H1 (cell line): ENCODE results near the gene NET1. TPM values are rescaled to one million over a fixed set of nuclear protein-coding genes. Genes with fewer than 3 reads are reported as not detected.

Source experiments
- BACH1 ChIP-seq: IDR thresholded peaks from 2 replicates; pipeline ENCODE4 v1.6.1; 2012; ENCODE audit warnings: low read length, improper control_type of control experiment
- BCL11A ChIP-seq, 2 experiments: IDR thresholded peaks; one replicate each; pipeline ENCODE4 v1.6.1; 2011; ENCODE audit warnings: low read depth in 2 of 2, low read length in 2 of 2, mild to moderate bottlenecking in 2 of 2
- MAFK ChIP-seq: IDR thresholded peaks from 2 replicates; pipeline ENCODE4 v1.6.1; 2012; ENCODE audit warnings: low read depth, mild to moderate bottlenecking, improper control_type of control experiment, low read length
- SUZ12 ChIP-seq: fragments of 200-600 bp; sonication (generic); IDR thresholded peaks from 2 replicates; pipeline ENCODE4 v1.6.1; 2012; ENCODE audit warnings: mild to moderate bottlenecking, inconsistent platforms, low read length, moderate library complexity, mixed read lengths
- TCF12 ChIP-seq: IDR thresholded peaks from 2 replicates; pipeline ENCODE4 v1.6.1; 2011; ENCODE audit warnings: low read depth, mild to moderate bottlenecking, low read length
- polyA plus RNA-seq, 7 experiments: library from polyadenylated mRNA; depleted of rRNA in 3 of 7; stranded (reverse) in 5 of 7; unstranded in 2 of 7; fragments of >200 nt in 5 of 7; fragments of 200-250 nt in 2 of 7; gene quantifications; 1 replicate in 5 of 7; 2 replicates in 1 of 7; 4 replicates in 1 of 7; pipeline versions ENCODE4 v1.2.1 to v1.2.3, GENCODE V29; 2011 to 2013; ENCODE audit warnings: missing spikeins in 2 of 7, mixed read lengths in 2 of 7
- total RNA-seq: library from RNA; stranded (reverse); fragmentation: NEBNext Ultra II Directional; extraction: Animal tissue kit (Norgen Biotek cat#: 25700); gene quantifications from 2 replicates; pipeline ENCODE4 v1.2.1, GENCODE V29; 2021
- TF ChIP-seq, protein P1 (sequence below): fragments of 300-600 bp; sonication (generic); IDR thresholded peaks from 2 replicates; pipeline ENCODE4 v1.7.1; 2012; ENCODE audit warnings: low read length, moderate library complexity, mild to moderate bottlenecking, inconsistent platforms; ENCODE audit not compliant: insufficient replicate concordance
- TF ChIP-seq, protein P2 (sequence below), 3 experiments: IDR thresholded peaks; 1 replicate in 2 of 3; 2 replicates in 1 of 3; pipeline versions ENCODE4 v1.5.1 to v1.6.1; 2011; ENCODE audit warnings: low read length in 3 of 3, mild to moderate bottlenecking in 3 of 3, inconsistent platforms in 2 of 3, low read depth in 1 of 3, moderate library complexity in 1 of 3; ENCODE audit not compliant: insufficient read depth in 1 of 3; ENCODE audit errors: control extremely low read depth in 1 of 3

NET1 gene
- total and polyA plus RNA-seq, 2 of the 8 experiments (the other 6 are each of a cell fraction or from before 2014, with no cell fraction given) = 21.5 to 117 TPM

DNA sequence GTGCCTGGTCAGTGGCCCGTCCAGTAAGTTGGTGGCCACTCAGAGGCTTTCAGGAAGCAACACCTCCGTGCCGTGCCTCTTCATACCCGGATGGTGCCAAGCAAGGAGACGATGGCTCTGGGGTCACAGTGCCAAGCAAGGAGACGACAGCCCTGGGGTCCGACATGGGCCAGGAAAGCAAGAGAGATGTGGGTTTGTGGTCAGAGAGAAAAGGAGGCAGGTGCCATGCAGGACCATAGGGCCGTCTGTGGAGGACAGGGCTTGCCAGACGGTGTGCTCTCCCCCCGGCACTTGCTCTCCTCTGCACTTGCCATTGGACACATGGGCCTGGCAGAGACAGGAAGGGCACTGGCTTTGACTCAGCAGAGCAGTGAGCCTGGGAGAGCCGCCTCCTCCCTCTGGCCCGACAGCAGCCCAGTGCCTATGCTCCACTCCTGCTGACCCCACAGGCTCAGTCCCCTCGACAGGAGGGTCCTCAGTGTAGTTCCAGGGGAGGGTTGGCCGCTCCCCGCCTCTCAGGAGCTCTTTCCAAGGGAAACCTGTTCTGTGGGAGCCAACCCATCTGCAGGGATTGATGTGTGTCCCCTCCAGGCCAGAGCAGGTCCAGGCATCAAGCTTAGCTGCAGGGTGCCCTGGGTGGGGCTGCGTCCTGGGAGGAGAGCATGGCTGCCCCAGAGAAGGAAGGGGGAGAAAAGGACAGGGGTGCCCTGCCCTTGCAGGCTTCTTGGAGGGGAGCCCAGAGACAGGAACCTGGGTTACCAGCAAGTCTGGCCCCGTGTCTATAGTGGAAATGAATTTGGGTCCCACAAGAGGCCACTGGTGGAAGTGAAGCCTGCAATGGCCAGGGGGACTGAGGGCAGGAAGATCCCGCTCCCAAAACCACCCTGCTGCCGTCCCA, 94.6 kb downstream of the NET1 start (continued):
- TF ChIP-seq, protein P1, sequence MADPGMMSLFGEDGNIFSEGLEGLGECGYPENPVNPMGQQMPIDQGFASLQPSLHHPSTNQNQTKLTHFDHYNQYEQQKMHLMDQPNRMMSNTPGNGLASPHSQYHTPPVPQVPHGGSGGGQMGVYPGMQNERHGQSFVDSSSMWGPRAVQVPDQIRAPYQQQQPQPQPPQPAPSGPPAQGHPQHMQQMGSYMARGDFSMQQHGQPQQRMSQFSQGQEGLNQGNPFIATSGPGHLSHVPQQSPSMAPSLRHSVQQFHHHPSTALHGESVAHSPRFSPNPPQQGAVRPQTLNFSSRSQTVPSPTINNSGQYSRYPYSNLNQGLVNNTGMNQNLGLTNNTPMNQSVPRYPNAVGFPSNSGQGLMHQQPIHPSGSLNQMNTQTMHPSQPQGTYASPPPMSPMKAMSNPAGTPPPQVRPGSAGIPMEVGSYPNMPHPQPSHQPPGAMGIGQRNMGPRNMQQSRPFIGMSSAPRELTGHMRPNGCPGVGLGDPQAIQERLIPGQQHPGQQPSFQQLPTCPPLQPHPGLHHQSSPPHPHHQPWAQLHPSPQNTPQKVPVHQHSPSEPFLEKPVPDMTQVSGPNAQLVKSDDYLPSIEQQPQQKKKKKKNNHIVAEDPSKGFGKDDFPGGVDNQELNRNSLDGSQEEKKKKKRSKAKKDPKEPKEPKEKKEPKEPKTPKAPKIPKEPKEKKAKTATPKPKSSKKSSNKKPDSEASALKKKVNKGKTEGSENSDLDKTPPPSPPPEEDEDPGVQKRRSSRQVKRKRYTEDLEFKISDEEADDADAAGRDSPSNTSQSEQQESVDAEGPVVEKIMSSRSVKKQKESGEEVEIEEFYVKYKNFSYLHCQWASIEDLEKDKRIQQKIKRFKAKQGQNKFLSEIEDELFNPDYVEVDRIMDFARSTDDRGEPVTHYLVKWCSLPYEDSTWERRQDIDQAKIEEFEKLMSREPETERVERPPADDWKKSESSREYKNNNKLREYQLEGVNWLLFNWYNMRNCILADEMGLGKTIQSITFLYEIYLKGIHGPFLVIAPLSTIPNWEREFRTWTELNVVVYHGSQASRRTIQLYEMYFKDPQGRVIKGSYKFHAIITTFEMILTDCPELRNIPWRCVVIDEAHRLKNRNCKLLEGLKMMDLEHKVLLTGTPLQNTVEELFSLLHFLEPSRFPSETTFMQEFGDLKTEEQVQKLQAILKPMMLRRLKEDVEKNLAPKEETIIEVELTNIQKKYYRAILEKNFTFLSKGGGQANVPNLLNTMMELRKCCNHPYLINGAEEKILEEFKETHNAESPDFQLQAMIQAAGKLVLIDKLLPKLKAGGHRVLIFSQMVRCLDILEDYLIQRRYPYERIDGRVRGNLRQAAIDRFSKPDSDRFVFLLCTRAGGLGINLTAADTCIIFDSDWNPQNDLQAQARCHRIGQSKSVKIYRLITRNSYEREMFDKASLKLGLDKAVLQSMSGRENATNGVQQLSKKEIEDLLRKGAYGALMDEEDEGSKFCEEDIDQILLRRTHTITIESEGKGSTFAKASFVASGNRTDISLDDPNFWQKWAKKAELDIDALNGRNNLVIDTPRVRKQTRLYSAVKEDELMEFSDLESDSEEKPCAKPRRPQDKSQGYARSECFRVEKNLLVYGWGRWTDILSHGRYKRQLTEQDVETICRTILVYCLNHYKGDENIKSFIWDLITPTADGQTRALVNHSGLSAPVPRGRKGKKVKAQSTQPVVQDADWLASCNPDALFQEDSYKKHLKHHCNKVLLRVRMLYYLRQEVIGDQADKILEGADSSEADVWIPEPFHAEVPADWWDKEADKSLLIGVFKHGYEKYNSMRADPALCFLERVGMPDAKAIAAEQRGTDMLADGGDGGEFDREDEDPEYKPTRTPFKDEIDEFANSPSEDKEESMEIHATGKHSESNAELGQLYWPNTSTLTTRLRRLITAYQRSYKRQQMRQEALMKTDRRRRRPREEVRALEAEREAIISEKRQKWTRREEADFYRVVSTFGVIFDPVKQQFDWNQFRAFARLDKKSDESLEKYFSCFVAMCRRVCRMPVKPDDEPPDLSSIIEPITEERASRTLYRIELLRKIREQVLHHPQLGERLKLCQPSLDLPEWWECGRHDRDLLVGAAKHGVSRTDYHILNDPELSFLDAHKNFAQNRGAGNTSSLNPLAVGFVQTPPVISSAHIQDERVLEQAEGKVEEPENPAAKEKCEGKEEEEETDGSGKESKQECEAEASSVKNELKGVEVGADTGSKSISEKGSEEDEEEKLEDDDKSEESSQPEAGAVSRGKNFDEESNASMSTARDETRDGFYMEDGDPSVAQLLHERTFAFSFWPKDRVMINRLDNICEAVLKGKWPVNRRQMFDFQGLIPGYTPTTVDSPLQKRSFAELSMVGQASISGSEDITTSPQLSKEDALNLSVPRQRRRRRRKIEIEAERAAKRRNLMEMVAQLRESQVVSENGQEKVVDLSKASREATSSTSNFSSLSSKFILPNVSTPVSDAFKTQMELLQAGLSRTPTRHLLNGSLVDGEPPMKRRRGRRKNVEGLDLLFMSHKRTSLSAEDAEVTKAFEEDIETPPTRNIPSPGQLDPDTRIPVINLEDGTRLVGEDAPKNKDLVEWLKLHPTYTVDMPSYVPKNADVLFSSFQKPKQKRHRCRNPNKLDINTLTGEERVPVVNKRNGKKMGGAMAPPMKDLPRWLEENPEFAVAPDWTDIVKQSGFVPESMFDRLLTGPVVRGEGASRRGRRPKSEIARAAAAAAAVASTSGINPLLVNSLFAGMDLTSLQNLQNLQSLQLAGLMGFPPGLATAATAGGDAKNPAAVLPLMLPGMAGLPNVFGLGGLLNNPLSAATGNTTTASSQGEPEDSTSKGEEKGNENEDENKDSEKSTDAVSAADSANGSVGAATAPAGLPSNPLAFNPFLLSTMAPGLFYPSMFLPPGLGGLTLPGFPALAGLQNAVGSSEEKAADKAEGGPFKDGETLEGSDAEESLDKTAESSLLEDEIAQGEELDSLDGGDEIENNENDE = no peak
- TF ChIP-seq BCL11A (IDR thresholded peaks at IDR 0.05; ENCODE audit: low read depth in 2 of 2, low read length in 2 of 2) (no peak), TCF12 (no peak), SUZ12 (no peak), MAFK (no peak), BACH1 (no peak)
- TF ChIP-seq, protein P2, sequence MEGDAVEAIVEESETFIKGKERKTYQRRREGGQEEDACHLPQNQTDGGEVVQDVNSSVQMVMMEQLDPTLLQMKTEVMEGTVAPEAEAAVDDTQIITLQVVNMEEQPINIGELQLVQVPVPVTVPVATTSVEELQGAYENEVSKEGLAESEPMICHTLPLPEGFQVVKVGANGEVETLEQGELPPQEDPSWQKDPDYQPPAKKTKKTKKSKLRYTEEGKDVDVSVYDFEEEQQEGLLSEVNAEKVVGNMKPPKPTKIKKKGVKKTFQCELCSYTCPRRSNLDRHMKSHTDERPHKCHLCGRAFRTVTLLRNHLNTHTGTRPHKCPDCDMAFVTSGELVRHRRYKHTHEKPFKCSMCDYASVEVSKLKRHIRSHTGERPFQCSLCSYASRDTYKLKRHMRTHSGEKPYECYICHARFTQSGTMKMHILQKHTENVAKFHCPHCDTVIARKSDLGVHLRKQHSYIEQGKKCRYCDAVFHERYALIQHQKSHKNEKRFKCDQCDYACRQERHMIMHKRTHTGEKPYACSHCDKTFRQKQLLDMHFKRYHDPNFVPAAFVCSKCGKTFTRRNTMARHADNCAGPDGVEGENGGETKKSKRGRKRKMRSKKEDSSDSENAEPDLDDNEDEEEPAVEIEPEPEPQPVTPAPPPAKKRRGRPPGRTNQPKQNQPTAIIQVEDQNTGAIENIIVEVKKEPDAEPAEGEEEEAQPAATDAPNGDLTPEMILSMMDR (IDR thresholded peaks at IDR 0.05; ENCODE audit: control extremely low read depth in 1 of 3, insufficient read depth in 1 of 3, low read depth in 1 of 3, low read length in 3 of 3) = no peak
